Panc1 (cell line): ENCODE data around the gene KRTAP9-1. TPM values are rescaled to one million over a fixed set of nuclear protein-coding genes. Genes with fewer than 3 reads are reported as not detected.
"Not testable (repeated sequence)": the region's sequence is repeated elsewhere in the genome, so short reads cannot be mapped to it uniquely, and the experiment has no call there.

Experiments
- ATAC-seq: fragments of 200-7000 bp; cut with Tn5 transposase; 2 replicates; pipeline ENCODE4 v1.9.1; 2020; ENCODE audit warnings: mild to moderate bottlenecking, moderate library complexity
- BruUV-seq: library from RNA; stranded (reverse); fragments of 400-500 nt; replicated peaks from 2 replicates; lab custom pipeline; 2021; lab: Mats Ljungman, UMichigan
- CTCF ChIA-PET: fragments of 300-600 bp; sonication (Branson Sonifier 250); formaldehyde crosslinking; loops from one replicate; lab custom pipeline; 2022; ENCODE audit warnings: antibody characterized with exemption; lab: Charles Lee
- POLR2A ChIA-PET: fragments of 300-600 bp; sonication (Branson Sonifier 250); formaldehyde crosslinking; loops from one replicate; lab custom pipeline; 2022; ENCODE audit warnings: antibody characterized with exemption; lab: Charles Lee
- DNase-seq: peaks from one replicate; pipeline ENCODE4 v3.0.0-alpha.2; 2010; ENCODE audit warnings: low read depth, low spot score
- H3K27ac ChIP-seq: 2 replicates; pipeline ENCODE4 v1.5.1; 2011; ENCODE audit warnings: mild to moderate bottlenecking, low read length, inconsistent platforms
- H3K27me3 ChIP-seq: fragments of 200-500 bp; sonication (Bioruptor generic); 2 replicates; pipeline ENCODE4 v1.6.0; 2014; ENCODE audit warnings: low read length, inconsistent platforms; ENCODE audit not compliant: control insufficient read depth, insufficient read depth
- H3K36me3 ChIP-seq: fragments of 200-500 bp; sonication (Bioruptor generic); 2 replicates; pipeline ENCODE4 v1.5.1; 2014; ENCODE audit warnings: inconsistent platforms, mild to moderate bottlenecking, low read length, moderate library complexity; ENCODE audit not compliant: control insufficient read depth, insufficient read depth
- H3K4me1 ChIP-seq: 2 replicates; pipeline ENCODE4 v1.5.1; 2011; ENCODE audit warnings: inconsistent platforms, mild to moderate bottlenecking, low read length, moderate library complexity; ENCODE audit not compliant: control insufficient read depth, insufficient read depth
- H3K4me3 ChIP-seq, 2 experiments: 2 replicates each; pipeline ENCODE4 v1.5.1; 2011 to 2012; ENCODE audit warnings: low read depth in 2 of 2, low read length in 2 of 2, mild to moderate bottlenecking in 2 of 2, inconsistent platforms in 1 of 2, moderate library complexity in 1 of 2
- H3K9me3 ChIP-seq: fragments of 200-500 bp; sonication (Bioruptor generic); 2 replicates; pipeline ENCODE4 v1.5.1; 2014; ENCODE audit warnings: low read depth, mild to moderate bottlenecking, inconsistent platforms, low read length, moderate library complexity; ENCODE audit not compliant: control insufficient read depth, insufficient read depth
- CTCF ChIP-seq: fragments of 450-650 bp; IDR thresholded peaks from 2 replicates; pipeline ENCODE4 v1.5.1; 2017; ENCODE audit warnings: mild to moderate bottlenecking
- POLR2AphosphoS5 ChIP-seq: IDR thresholded peaks from 2 replicates; pipeline ENCODE4 v1.6.1; 2012; ENCODE audit warnings: mild to moderate bottlenecking, low read depth, low read length, moderate library complexity
- REST ChIP-seq, 2 experiments: IDR thresholded peaks; 2 replicates each; pipeline ENCODE4 v1.6.1; 2011 to 2012; ENCODE audit warnings: low read depth in 2 of 2, control low read depth in 1 of 2, low read length in 1 of 2, mild to moderate bottlenecking in 1 of 2, moderate library complexity in 1 of 2; ENCODE audit not compliant: insufficient read depth in 1 of 2
- SIN3A ChIP-seq: IDR thresholded peaks from 2 replicates; pipeline ENCODE4 v1.6.1; 2012; ENCODE audit warnings: low read depth, mild to moderate bottlenecking, low read length, moderate library complexity, borderline replicate concordance; ENCODE audit not compliant: insufficient read depth
- TCF7L2 ChIP-seq: IDR thresholded peaks from 2 replicates; pipeline ENCODE4 v1.6.1; 2011; ENCODE audit warnings: mild to moderate bottlenecking, low read depth, low read length, inconsistent platforms
- in situ Hi-C: cut with HindIII; loops from 2 replicates; pipeline ENCODE4 v1.10.0; 2016; ENCODE audit warnings: low sequenced_read_pairs, low pct_unique_long_range_greater_than_20kb
- intact Hi-C: fragments of 100-400 bp; cut with micrococcal nuclease; formaldehyde crosslinking; loops from one replicate; pipeline ENCODE4 v1.10.0; 2022; ENCODE audit not compliant: unreplicated experiment
- total RNA-seq: library from RNA; stranded (reverse); gene quantifications from one replicate; pipeline ENCODE4 v1.2.1, GENCODE V29; 2021; ENCODE audit not compliant: unreplicated experiment

KRTAP9-1 gene
- total RNA-seq, 1 experiment from 2014 or later, result not detected

- intact Hi-C loops (no loop called here), in situ Hi-C loops (no loop called here)
- CTCF ChIA-PET, result no interaction called here
- DNase-seq (no peak), ATAC-seq (no peak)
- TF ChIP-seq CTCF (no peak), TCF7L2 (no peak), SIN3A (no peak), REST (IDR thresholded peaks at IDR 0.05; ENCODE audit: insufficient read depth in 1 of 2, low read depth in 2 of 2, low read length in 1 of 2) (no peak), POLR2AphosphoS5 (no peak)
- POLR2A ChIA-PET, result no interaction called here
- no peaks in the 10 kb centered on the region for H3K27me3 ChIP-seq
- no peaks in the 10 kb centered on the region for H3K36me3 ChIP-seq
- no TSS peak for BruUV-seq
- no peaks in the 10 kb centered on the region for H3K9me3 ChIP-seq
- no peak overlapping the region for H3K27ac ChIP-seq
- no peak overlapping the region for H3K4me3 ChIP-seq
- H3K4me1 ChIP-seq, result no peaks in the 10 kb centered on the region
Observed at GRCh38 chr17:41151525-41151924, 38.2 kb upstream of the KRTAP9-1 start.

- Histone ChIP-seq H3K4me1 (no peaks in the 10 kb centered on the region), H3K27me3 (no peaks in the 10 kb centered on the region), H3K36me3 (no peaks in the 10 kb centered on the region), H3K4me3 (no peak overlapping the region), H3K27ac (no peak overlapping the region), H3K9me3 (no peaks in the 10 kb centered on the region)
- in situ Hi-C loops (no loop called here), intact Hi-C loops (no loop called here)
- DNase-seq, result no peak
- ATAC-seq, result no peak
- no TSS peak for BruUV-seq
- no peak for TF ChIP-seq SIN3A
- no peak for TF ChIP-seq TCF7L2
- no peak for TF ChIP-seq CTCF
- TF ChIP-seq REST (IDR thresholded peaks at IDR 0.05; ENCODE audit: insufficient read depth in 1 of 2, low read depth in 2 of 2, low read length in 1 of 2), result no peak
- TF ChIP-seq POLR2AphosphoS5, result no peak
- CTCF ChIA-PET, result no interaction called here
- POLR2A ChIA-PET, result no interaction called here
Observed at GRCh38 chr17:41153856-41154255, 35.8 kb upstream of the KRTAP9-1 start.

GRCh38 chr17:41160190-41160589 is 29.5 kb upstream of the KRTAP9-1 start:
- H3K9me3 ChIP-seq, H3K27me3 ChIP-seq, H3K4me3 ChIP-seq, H3K27ac ChIP-seq, ATAC-seq, DNase-seq, intact Hi-C loops, BruUV-seq, H3K4me1 ChIP-seq, H3K36me3 ChIP-seq, in situ Hi-C loops, CTCF ChIA-PET: not testable (repeated sequence)
- POLR2A ChIA-PET, result interaction anchor here (0.6 kb wide), 1 partner anchor 284 kb away, joined by 3 read pairs; no protein-coding TSS in a partner anchor
